ENCODE data around the gene ATP5MC2.

ATP5MC2 gene

DNA sequence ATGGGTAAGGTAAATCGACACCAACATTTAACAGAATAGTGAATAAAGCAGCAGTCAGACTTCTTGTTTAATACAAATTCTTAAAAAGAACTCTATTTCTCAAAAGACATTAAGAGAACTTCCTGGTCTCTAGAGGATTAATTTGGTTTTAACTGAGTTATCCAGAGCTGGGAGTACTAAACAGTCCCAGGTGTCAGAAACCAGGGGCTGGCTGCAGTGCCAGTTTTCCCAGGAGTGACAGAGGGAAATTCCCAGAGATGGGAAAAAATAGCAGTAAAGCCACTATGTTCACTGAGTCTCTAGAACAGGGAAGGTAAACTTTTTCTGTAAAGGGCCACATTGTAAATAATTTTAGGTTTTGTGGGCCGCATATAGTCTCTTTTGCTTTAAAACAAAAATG, 8.8 kb downstream of the ATP5MC2 start:
- TF ChIP-seq, protein P1, sequence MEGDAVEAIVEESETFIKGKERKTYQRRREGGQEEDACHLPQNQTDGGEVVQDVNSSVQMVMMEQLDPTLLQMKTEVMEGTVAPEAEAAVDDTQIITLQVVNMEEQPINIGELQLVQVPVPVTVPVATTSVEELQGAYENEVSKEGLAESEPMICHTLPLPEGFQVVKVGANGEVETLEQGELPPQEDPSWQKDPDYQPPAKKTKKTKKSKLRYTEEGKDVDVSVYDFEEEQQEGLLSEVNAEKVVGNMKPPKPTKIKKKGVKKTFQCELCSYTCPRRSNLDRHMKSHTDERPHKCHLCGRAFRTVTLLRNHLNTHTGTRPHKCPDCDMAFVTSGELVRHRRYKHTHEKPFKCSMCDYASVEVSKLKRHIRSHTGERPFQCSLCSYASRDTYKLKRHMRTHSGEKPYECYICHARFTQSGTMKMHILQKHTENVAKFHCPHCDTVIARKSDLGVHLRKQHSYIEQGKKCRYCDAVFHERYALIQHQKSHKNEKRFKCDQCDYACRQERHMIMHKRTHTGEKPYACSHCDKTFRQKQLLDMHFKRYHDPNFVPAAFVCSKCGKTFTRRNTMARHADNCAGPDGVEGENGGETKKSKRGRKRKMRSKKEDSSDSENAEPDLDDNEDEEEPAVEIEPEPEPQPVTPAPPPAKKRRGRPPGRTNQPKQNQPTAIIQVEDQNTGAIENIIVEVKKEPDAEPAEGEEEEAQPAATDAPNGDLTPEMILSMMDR (conservative IDR thresholded peaks at IDR 0.05; ENCODE audit: low read depth, low read length) = no peak

GRCh38 chr12:53664936-53665335, 10.9 kb downstream of the ATP5MC2 start:
- no peak for DNase-seq (ENCODE audit: low read depth)
- H3K4me3 ChIP-seq (ENCODE audit: low read depth, low read length) = no peak overlapping the region
- TF ChIP-seq, protein P1 (conservative IDR thresholded peaks at IDR 0.05; ENCODE audit: low read depth, low read length) = no peak

More for the DNA sequence above, 8.8 kb downstream of the ATP5MC2 start:
- no peak for DNase-seq (ENCODE audit: low read depth)
- H3K4me3 ChIP-seq (ENCODE audit: low read depth, low read length) = no peak overlapping the region

- no peak for DNase-seq (ENCODE audit: low read depth)
- TF ChIP-seq, protein P1 (conservative IDR thresholded peaks at IDR 0.05; ENCODE audit: low read depth, low read length) = no peak
- no peak overlapping the region for H3K4me3 ChIP-seq (ENCODE audit: low read depth, low read length)
Observed at GRCh38 chr12:53664191-53664590, 11.7 kb downstream of the ATP5MC2 start.

GRCh38 chr12:53660041-53660440, 15.8 kb downstream of the ATP5MC2 start:
- peak; percentile 24 for DNase-seq (ENCODE audit: low read depth)
- H3K4me3 ChIP-seq (ENCODE audit: low read depth, low read length) = no peak overlapping the region
- TF ChIP-seq, protein P1 (conservative IDR thresholded peaks at IDR 0.05; ENCODE audit: low read depth, low read length) = no peak

- DNase-seq (ENCODE audit: low read depth) = peak; percentile 52
- TF ChIP-seq, protein P1 (conservative IDR thresholded peaks at IDR 0.05; ENCODE audit: low read depth, low read length) = no peak
- H3K4me3 ChIP-seq (ENCODE audit: low read depth, low read length) = no peak overlapping the region
Observed at GRCh38 chr12:53659571-53659981, 16.3 kb downstream of the ATP5MC2 start.

DNA sequence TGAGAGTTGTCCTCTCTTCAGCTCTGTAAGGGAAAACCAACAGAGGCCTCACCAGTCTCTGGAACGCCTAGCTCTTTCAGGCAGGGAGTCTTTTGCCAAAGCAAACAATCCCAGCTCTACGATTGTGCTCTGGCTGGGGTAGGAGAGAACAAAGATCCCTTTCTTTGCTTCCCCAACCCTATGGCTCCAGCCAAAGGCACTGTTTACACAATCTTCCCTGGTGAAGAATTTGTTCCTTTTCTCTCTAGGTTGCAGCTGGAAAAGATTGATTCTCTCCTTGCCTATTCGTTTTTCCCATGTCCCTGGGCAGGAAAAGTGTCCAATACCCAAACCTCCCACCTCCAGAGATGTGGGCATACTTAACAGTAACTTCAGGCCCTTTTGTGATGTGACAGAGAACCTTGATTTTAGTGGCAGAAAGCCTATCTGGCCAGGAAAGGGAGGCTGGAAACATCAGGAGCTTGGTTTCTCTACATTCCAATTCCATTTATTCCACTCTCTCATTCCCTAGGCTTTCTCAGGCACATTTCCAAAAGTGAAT, 16.8 kb downstream of the ATP5MC2 start:
- no peak overlapping the region for H3K4me3 ChIP-seq (ENCODE audit: low read depth, low read length)
- TF ChIP-seq, protein P1 (conservative IDR thresholded peaks at IDR 0.05; ENCODE audit: low read depth, low read length) = no peak
- peak; percentile 76 for DNase-seq (ENCODE audit: low read depth)

- TF ChIP-seq, protein P1 (conservative IDR thresholded peaks at IDR 0.05; ENCODE audit: low read depth, low read length) = no peak
- DNase-seq (ENCODE audit: low read depth) = no peak
- H3K4me3 ChIP-seq (ENCODE audit: low read depth, low read length) = no peak overlapping the region
Observed at GRCh38 chr12:53657041-53657440, 18.8 kb downstream of the ATP5MC2 start.

Data from choroid plexus epithelial cell (primary cell).